Stimulated activated CD8-positive, alpha-beta memory T cell treated with anti-CD3 and anti-CD28 coated beads, Interleukin-7, amount 100 ng/mL, for 24 hours (primary cell): ENCODE results near the gene ITGAD.

Experiments used
- DNase-seq: peaks from one replicate; pipeline ENCODE4 v3.0.0-alpha.2; 2020; ENCODE audit warnings: low read depth

The ITGAD gene

DNA sequence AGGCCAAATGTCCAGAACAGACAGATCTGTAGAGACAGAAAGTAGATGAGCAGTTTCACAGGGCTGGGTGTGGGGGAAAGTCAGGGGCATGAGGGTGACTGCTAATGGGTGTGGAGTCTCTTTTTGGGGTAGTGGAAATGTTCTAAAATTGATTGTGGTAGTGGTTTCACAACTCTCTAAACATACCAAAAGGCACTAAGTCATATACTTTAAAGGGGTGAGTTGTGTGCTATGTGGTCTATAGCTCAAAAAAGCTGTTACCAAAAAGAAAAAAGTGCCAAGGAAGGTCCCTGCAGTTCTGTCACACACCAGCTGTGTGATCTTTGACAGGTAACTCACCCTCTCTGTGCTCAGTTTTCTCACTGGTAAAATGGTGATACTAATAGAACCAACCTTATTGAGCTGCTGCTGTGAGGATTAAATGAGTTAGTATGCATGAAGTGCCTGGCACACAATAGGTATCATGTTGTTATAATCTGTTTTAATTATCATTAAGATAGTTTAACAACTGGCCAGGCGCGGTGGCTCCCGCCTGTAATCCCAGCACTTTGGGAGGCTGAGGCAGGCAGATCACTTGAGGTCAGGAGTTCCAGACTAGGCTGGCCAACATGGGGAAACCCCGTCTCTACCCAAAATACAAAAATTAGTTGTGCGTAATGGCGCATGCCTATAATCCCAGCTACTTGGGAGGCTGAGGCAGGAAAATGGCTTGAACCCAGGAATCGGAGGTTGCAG is 27.8 kb upstream of the ITGAD start:
- no peak for DNase-seq

DNA sequence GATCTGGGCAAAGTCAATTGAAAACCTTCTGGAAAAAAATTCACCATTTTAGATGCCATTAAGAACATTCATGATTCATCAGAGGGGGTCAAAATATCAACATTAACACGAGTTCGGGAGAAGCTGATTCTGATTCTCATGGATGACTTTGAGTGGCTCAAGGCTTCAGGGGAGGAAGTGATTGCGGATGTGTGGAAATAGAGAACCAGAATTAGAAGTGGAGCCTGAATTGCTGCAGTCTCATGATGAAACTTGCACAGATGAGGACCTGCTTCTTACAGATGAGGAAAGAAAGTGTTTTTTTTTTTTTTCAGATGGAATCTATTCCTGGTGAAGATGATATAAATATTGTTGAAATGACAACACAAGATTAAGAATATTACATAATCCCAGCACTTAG is 25.3 kb upstream of the ITGAD start:
- no peak for DNase-seq

DNA sequence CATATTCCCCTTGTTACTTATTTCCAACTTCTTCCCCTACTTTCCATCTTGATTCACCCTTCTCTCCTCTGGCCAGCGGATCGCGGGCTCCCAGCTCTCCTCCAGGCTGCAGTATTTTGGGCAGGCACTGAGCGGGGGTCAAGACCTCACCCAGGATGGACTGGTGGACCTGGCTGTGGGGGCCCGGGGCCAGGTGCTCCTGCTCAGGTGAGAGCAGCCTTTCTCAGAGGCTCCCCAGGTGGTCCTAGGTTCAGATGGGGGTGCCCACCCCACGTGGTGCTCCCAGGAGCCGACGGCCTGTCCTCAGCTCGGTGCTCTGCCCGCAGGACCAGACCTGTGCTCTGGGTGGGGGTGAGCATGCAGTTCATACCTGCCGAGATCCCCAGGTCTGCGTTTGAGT is 22.1 kb upstream of the ITGAD start:
- DNase-seq, result no peak

DNA sequence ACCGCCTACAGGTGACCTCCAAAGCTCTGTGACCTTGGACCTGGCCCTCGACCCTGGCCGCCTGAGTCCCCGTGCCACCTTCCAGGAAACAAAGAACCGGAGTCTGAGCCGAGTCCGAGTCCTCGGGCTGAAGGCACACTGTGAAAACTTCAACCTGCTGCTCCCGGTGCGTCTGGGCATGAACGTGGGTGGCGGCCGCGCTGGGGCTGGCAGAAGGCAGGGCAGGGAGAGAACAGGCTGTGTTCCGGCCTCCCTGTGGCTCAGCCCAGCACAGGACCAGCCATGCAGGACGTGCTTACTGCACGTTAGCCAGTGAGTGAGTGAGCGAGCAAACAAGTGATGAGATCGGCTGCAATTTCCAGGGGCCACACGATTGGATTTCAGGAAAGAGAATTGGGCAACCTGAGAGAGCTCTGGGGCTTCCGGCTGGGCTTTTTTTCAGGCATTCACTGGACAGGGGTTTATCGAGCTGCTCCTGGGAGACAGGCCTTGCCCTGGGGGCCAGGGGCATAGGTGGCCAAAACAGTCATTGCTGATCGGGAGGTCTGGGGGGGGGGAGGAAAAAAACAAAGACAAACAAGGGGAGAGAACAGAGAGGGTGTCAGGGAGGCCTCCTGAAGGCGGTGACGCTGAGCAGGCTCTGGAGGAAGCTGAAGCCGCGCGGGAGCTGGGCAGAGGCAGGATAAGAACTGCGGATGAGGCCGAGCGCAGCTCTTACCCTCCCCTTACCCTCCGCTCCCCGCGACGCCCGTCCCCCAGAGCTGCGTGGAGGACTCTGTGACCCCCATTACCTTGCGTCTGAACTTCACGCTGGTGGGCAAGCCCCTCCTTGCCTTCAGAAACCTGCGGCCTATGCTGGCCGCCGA is 21.3 kb upstream of the ITGAD start:
- no peak for DNase-seq

DNA sequence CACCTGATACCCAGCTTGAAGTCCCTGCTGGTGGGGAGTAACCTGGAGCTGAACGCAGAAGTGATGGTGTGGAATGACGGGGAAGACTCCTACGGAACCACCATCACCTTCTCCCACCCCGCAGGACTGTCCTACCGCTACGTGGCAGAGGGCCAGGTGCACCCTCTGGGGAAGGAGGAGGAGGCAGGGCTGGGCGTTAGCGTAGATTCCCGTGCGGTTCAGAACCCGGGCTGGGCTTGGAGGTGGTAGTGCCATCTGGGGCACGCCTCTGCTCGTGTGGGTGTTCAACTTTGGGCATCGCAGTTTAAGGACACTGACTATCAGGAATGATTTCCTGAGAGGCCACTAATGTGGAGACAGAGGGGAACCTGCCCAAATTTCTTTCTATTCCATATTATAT is 19.9 kb upstream of the ITGAD start:
- DNase-seq, result no peak

DNA sequence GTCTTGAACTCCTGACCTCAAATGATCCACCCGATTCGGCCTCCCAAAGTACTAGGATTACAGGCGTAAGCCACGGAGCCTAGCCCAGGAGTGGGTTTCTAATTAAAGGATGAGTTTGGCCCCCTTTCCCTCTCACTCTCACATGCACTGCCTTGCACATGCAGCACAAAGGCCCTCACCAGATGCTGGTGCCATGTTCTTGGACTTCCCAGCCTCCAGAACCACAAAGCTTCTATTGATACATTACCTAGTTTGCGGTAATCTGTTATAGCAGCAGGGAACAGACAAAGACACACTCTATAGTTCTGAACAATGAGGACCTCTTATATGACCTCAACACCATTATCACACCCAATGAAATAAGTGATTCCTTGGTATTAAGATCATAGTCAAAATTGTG is 17.9 kb upstream of the ITGAD start:
- DNase-seq, result no peak

DNA sequence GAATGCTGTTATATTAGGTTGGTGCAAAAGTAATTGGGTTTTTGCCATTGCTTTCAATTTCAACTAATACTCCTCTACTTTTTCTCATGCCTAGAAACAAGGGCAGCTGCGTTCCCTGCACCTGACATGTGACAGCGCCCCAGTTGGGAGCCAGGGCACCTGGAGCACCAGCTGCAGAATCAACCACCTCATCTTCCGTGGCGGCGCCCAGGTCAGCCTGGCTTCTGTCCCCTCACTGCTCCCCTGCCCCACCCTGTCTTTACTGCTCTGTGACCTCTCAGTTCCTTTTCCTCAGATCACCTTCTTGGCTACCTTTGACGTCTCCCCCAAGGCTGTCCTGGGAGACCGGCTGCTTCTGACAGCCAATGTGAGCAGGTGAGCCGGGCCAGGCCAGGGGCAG is 16.4 kb upstream of the ITGAD start:
- DNase-seq, result no peak

DNA sequence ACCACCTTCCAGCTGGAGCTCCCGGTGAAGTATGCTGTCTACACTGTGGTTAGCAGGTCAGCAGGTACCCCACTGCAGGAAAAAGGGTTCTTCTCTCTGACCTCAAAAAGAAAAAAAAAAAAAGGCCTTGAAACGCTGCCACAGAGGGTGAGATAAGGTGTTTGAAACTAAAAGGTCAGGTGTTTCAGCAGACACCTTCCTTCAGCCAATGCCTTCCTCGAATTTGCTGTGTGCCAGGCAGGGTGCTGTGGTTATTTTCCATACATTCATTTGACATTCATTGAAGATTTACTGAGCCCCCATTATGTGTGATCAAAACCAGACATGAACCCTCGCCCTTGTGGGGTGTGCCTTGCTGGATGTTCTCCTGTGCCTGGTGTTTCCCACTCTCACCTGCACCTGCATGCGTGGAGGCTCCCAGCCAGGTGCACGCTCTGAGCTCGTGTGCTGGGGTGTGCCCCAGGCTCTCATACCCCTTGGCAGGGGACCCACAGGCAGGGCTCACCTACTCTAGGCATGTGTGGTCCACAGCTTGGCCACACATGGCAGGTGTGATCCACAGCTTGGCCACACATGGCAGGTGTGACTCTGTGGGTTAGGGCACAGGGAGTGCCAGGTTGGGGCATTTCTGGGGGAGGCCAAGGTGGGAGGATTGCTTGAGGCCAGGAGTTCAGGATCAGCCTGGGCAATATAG is 15.8 kb upstream of the ITGAD start:
- no peak for DNase-seq

DNA sequence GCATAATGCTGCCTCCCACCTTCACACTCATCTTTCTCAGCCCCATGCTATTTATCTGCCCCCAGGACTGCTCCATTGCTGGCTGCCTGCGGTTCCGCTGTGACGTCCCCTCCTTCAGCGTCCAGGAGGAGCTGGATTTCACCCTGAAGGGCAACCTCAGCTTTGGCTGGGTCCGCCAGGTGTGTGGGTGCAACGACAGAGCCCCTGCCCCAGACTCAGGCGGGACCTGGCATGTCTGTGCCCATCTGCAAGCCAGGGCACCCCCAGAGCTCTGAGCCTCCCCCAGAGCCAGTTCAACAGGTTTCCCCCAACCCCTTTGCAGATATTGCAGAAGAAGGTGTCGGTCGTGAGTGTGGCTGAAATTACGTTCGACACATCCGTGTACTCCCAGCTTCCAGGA is 12.9 kb upstream of the ITGAD start:
- DNase-seq, result no peak

DNA sequence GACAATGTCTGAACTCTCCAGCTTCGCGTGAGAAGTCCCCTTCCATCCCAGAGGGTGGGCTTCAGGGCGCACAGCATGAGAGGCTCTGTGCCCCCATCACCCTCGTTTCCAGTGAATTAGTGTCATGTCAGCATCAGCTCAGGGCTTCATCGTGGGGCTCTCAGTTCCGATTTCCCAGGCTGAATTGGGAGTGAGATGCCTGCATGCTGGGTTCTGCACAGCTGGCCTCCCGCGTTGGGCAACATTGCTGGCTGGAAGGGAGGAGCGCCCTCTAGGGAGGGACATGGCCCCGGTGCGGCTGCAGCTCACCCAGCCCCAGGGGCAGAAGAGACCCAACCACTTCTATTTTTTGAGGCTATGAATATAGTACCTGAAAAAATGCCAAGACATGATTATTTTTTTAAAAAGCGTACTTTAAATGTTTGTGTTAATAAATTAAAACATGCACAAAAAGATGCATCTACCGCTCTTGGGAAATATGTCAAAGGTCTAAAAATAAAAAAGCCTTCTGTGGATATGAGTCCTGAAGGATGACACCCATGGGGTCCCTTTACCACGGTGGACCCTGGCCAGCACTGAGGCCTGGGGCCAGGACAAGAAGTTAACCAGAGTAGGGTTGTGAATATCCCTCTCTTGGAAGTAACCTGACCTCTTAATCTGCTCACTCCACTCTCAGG is 10.5 kb upstream of the ITGAD start:
- peak; percentile 41 for DNase-seq

DNA sequence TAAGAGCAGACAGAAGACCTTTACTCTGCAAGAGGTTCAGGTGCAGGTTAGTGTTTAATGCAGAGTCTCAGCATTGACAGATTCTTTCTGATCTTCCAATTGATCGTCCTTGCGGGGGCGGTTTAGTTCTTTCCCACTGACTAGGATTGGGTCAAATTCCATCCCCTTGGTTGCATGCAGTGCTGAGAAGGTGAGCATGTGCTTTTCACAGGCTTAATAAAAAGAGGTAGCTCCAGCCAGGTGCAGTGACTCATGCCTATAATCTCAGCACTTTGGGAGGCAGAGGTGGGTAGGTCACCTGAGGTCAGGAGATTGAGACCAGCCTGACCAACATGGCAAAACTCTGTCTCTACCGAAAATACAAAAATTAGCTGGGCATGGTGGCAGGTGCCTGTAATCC is 7.5 kb upstream of the ITGAD start:
- no peak for DNase-seq

DNA sequence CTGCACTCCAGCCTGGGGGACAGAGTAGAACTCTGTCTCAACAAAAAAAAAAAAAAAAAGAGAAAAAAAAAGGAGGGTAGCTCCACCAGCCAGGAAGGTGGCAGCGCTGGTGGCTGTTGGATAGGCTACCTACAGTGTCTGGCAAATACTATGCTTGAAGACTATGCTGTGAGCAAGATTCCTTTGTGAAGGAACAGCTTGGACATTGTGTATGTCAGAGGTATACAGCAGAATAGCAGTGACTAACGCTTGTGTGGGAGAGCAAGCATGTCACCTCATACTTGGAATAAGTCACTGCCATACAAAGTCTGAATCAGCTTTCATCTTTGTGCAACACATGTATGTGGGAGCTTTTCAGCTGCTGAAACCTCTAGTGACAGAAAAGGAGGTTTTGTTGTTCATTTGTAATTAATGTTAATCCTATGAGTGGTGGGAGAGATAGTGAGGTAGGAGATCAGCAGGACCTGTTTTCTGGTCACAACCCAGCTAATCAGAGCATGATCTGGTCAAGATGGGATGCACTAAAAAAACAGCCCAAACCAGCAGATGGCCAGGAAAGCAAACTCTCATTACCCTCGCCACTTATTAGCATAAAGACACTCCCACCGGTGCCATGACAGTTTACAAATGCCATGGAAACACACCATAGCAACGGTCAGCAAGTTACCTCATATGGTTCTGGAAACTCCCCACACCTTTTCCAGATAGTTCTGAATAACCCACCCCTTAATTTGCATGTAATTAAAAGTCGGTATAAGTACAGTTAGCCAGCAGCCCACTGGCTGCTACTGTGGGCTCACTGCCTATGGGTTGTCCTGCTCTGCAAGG is 6.8 kb upstream of the ITGAD start:
- DNase-seq, result no peak

DNA sequence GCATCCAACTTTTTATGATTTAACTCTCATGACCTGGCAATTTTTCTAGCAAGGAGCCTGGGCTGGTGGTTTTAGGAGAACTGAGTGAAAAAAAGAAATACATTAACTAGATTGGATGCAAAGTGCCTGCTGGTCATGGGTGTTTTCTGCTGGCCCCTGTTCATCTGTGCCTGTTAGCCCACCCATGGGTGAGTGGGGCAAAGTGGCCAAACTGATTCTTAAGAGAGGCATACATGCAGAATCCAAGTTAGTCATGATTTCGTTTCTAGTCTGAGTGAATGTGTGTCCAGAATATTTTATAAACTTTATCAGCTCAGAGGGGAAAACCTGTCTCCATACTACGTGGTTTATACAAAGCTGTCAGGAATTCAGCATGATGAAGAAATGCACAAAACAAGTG is 4.6 kb upstream of the ITGAD start:
- DNase-seq, result no peak

DNA sequence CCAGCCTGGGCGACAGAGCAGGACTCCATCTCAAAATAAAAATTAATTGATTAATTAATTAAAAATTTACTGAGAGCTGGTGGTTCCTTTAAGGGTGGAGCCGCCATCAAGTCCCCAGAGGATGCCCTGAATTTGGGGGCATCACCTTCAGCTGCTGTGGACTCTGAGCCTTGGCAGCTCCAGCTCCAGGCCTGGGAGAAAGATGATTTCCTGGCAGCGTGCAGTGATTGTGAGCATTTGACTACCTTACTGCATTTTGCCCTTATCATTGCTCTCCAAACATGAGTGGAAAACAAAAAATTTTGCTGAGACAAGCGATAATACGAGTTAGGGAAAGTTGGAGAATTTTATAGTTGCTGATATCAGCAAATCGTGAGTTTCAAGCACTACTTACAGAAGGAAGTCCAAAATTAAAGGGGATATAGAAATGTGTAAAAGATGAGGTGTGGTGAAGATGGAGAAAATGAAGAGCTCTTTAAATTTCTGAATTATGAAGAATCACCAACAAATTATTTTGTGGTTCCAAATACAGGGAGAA is 2.6 kb upstream of the ITGAD start:
- DNase-seq, result no peak

DNA sequence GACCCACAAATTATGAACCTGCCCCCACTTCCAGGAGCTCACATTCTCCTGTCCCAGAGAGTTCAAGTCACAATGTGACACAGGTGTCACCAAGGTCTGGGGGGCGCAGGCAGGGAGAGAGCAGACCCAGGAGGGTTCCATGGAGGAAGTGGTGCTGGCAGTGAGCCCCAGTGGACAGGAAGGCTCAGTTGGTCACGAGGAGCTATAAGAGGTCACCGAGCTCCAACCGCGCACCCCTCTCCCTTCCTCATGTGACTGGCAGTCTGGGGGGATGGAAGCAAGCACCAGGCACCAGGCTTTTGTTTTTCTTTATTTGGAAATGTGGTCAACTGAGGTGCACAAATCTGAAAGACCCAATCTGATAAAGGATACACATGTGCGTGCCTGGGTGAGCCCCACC is 2.5 kb downstream of the ITGAD start:
- no peak for DNase-seq

DNA sequence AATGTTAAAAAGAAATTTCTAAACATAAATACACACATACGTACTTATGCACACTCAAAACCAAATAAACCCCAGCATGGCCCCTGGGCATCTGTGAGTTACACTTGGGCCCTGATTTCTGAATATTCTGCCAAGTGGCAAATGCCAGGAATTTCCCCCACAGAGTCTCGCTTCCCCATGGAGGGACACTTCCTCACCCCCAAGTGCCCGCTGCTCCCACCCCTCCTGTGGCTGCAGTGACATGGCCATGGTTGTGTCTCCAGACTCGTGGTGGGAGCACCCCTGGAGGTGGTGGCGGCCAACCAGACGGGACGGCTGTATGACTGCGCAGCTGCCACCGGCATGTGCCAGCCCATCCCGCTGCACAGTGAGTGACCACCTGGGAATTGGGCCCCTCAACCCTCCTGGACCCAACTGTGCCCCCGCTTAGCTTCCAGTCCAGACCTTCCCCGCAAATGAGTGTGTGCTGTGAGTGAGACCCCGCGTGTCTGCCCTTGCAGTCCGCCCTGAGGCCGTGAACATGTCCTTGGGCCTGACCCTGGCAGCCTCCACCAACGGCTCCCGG is 4.0 kb downstream of the ITGAD start:
- no peak for DNase-seq

DNA sequence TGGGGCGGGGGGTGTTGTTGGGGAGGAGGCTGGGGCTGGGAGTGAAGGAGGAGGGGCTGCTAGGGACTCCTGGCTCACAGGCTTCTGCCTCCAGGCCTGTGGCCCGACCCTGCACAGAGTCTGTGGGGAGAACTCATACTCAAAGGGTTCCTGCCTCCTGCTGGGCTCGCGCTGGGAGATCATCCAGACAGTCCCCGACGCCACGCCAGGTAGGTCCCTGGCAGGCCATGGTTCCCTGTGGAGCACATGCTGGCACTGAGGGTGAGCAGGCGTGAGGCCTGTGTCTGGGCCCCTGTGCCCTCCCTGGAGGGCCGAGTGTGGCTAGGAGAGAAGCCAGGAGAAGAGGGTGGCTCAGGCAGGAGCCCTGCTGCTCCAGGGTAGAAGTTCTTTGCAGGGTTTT is 4.6 kb downstream of the ITGAD start:
- DNase-seq, result no peak

DNA sequence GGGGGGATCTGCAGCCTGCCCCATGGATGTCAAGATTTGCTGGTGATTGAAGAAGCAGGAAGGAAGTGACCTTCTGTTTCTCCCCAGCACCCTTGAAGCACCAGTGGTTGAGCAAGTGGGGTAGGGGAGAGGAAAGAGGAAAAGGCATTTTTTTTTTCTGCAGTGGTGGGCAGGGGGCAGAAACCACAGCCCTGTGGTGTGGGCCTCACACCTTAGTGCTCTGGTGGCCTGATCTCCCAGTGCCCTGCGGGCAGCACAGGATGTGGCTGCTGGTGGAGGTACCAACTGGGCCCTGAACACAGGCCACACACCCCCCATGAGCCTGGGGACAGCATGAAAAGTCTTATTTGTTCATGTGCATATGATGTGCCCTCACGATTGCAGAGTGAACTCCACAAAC is 7.1 kb downstream of the ITGAD start:
- DNase-seq, result no peak

DNA sequence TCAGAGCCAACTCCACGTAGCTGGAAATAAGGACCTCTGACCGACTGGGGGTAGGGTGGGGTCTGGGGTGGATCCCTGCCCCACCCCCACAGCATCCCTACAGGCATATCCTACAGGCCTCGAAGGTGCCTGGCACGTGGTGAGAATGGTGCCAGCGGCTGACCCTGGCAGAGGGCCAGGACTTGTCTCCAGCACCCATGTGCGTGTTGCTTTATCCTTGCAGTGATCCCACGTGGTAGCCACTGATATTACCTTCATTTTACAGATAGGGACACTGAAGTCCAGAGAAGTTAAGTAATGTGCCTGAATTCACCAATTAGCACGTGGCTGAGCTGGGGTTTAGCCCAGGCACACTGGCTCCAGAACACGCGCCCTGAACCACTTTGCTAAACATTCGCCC is 8.3 kb downstream of the ITGAD start:
- DNase-seq, result no peak

DNA sequence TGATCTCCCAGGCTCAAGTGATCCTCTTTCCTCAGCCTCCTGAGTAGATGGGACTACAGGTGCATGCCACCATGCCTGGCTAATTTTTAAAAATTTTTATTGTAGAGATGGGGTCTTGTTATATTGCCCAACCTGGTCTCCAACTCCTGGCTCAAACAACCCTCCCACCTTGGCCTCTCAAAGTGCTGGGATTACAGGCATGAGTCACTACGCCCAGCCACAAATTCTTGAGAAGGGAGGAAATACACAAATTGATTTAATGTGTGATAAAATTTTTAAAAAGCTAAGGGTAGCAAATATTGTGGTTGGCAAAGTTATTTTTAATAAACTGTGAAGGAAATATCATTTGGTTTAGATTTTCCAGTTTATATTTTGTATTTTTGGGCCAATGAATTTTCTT is 9.6 kb downstream of the ITGAD start:
- DNase-seq, result no peak
